GM23338 (cell line): ENCODE data around the gene ABCA7. TPM values are rescaled to one million over a fixed set of nuclear protein-coding genes. Genes with fewer than 3 reads are reported as not detected.

ENCODE experiments used
- ATAC-seq: fragments of 200-7000 bp; cut with Tn5 transposase; 3 replicates; pipeline ENCODE4 v1.9.1; 2020
- DNase-seq: peaks from one replicate; pipeline ENCODE4 v3.0.0-alpha.2; 2015; ENCODE audit warnings: low spot score
- H2AFZ ChIP-seq: fragments of 200-600 bp; sonication (generic); 2 replicates; pipeline ENCODE4 v1.8.0; 2016; ENCODE audit warnings: antibody characterized with exemption, mild to moderate bottlenecking, moderate library complexity
- H3F3A ChIP-seq: fragments of 200-600 bp; sonication (generic); replicated peaks from 2 replicates; pipeline ENCODE4 v1.8.0; 2017; ENCODE audit warnings: antibody characterized with exemption, mixed run types, low read depth
- H3K27ac ChIP-seq: fragments of 200-600 bp; sonication (generic); 2 replicates; pipeline ENCODE4 v1.6.1; 2016; ENCODE audit warnings: low read depth
- H3K27me3 ChIP-seq: fragments of 200-600 bp; sonication (generic); 2 replicates; pipeline ENCODE4 v1.8.0; 2016; ENCODE audit warnings: mild to moderate bottlenecking, mixed run types, moderate library complexity; ENCODE audit not compliant: insufficient read depth
- H3K36me3 ChIP-seq: fragments of 200-600 bp; sonication (generic); 2 replicates; pipeline ENCODE4 v1.8.0; 2016; ENCODE audit warnings: mild to moderate bottlenecking; ENCODE audit not compliant: insufficient read depth
- H3K4me1 ChIP-seq: fragments of 200-600 bp; sonication (generic); 2 replicates; pipeline ENCODE4 v1.8.0; 2016; ENCODE audit warnings: mild to moderate bottlenecking, moderate library complexity; ENCODE audit not compliant: insufficient read depth
- H3K4me2 ChIP-seq: fragments of 200-600 bp; sonication (generic); 2 replicates; pipeline ENCODE4 v1.7.1; 2017; ENCODE audit warnings: mixed run types
- H3K4me3 ChIP-seq: fragments of 200-600 bp; sonication (generic); 2 replicates; pipeline ENCODE4 v1.6.1; 2016; ENCODE audit warnings: mixed run types
- H3K79me2 ChIP-seq: fragments of 200-600 bp; sonication (generic); replicated peaks from 2 replicates; pipeline ENCODE4 v1.8.0; 2017; ENCODE audit warnings: mild to moderate bottlenecking; ENCODE audit not compliant: insufficient read depth
- H3K9me2 ChIP-seq: fragments of 200-600 bp; sonication (generic); 2 replicates; pipeline ENCODE4 v1.8.0; 2017; ENCODE audit not compliant: insufficient read depth
- H4K20me1 ChIP-seq: fragments of 200-600 bp; sonication (generic); replicated peaks from 2 replicates; pipeline ENCODE4 v1.8.0; 2017; ENCODE audit warnings: mild to moderate bottlenecking; ENCODE audit not compliant: insufficient read depth
- H3K27ac Mint-ChIP-seq: 2 replicates; pipeline ENCODE4 v1.8.0; 2020; ENCODE audit warnings: inconsistent platforms, mild to moderate bottlenecking, moderate library complexity, mixed read lengths
- H3K27me3 Mint-ChIP-seq: 3 replicates; pipeline ENCODE4 v1.8.0; 2022; ENCODE audit warnings: low read depth, mild to moderate bottlenecking, moderate library complexity, mixed read lengths, inconsistent platforms; ENCODE audit not compliant: insufficient read depth, poor library complexity
- H3K36me3 Mint-ChIP-seq: 3 replicates; pipeline ENCODE4 v1.8.0; 2021; ENCODE audit warnings: low read depth, mild to moderate bottlenecking, inconsistent platforms, moderate library complexity, mixed read lengths
- H3K4me1 Mint-ChIP-seq: 3 replicates; pipeline ENCODE4 v1.8.0; 2020; ENCODE audit warnings: mild to moderate bottlenecking, inconsistent platforms, mixed read lengths
- H3K4me3 Mint-ChIP-seq: 3 replicates; pipeline ENCODE4 v1.8.0; 2021; ENCODE audit warnings: moderate library complexity, mild to moderate bottlenecking, inconsistent platforms, mixed read lengths
- H3K9me3 Mint-ChIP-seq: 3 replicates; pipeline ENCODE4 v1.8.0; 2020; ENCODE audit warnings: moderate library complexity, mild to moderate bottlenecking, inconsistent platforms, mixed read lengths
- CTCF ChIP-seq, 2 experiments: fragments of 200-600 bp in 1 of 2; sonication (generic) in 1 of 2; conservative IDR thresholded peaks; 2 replicates each; pipeline versions ENCODE4 v1.5.1 to v1.6.1; 2016 to 2017; ENCODE audit warnings: antibody characterized with exemption in 2 of 2, low read depth in 2 of 2, mild to moderate bottlenecking in 2 of 2, moderate library complexity in 1 of 2
- EZH2 ChIP-seq: fragments of 200-600 bp; sonication (generic); IDR thresholded peaks from one replicate; pipeline ENCODE4 v1.8.0; 2017; ENCODE audit warnings: antibody characterized with exemption, mild to moderate bottlenecking, low read depth; ENCODE audit not compliant: unreplicated experiment
- POLR2AphosphoS5 ChIP-seq: IDR thresholded peaks from 2 replicates; pipeline ENCODE4 v1.6.1; 2016; ENCODE audit warnings: antibody characterized with exemption, low read depth
- ZNF114 ChIP-seq: fragments of 250-450 bp; sonication (Bioruptor Pico); IDR thresholded peaks from 2 replicates; pipeline ENCODE4 v1.5.0; 2020; ENCODE audit warnings: mild to moderate bottlenecking, moderate library complexity
- polyA plus RNA-seq: library from polyadenylated mRNA; unstranded; fragments of >200 nt; fragmentation: Nextera tagmentation; extraction: Ambion mirVana; gene quantifications from 2 replicates; pipeline ENCODE4 v1.2.1, GENCODE V29; 2016
- total RNA-seq: library from RNA; depleted of rRNA; stranded (reverse); fragments of >200 nt; shearing (Covaris generic); gene quantifications from 2 replicates; pipeline ENCODE4 v1.2.3, GENCODE V29; 2014

Gene ABCA7
- total and polyA plus RNA-seq, 2 experiments from 2014 or later = 22.2 to 27.4 TPM

GRCh38 chr19:1006711-1007398, 33.1 kb upstream of the ABCA7 start:
- no peaks in the 10 kb centered on the region for H3K4me1 ChIP-seq
- peaks cover 2% of the 10 kb centered on the region; the same call in 1 of the 2 replicates for H3K27me3 ChIP-seq
- Mint-ChIP-seq H3K27ac (no peak overlapping the region), H3K27me3 (peaks cover 27% of the 10 kb centered on the region), H3K4me3 (no peak overlapping the region), H3K36me3 (peaks cover 8% of the 10 kb centered on the region), H3K9me3 (peaks cover 5% of the 10 kb centered on the region; the same call in 1 of the 3 replicates), H3K4me1 (no peaks in the 10 kb centered on the region)
- H2AFZ ChIP-seq = no peak overlapping the region
- peaks cover 10% of the 10 kb centered on the region; the same call in 1 of the 2 replicates for H3F3A ChIP-seq
- H3K9me2 ChIP-seq = no peaks in the 10 kb centered on the region
- 0 out of 2 replicates have a peak, but pooled peaks cover 4% of the 10 kb centered on the region for H4K20me1 ChIP-seq
- H3K79me2 ChIP-seq = no peaks in the 10 kb centered on the region
- no peak overlapping the region for H3K4me3 ChIP-seq
- ATAC-seq (no peak), DNase-seq (no peak)
- TF ChIP-seq EZH2 (no peak), POLR2AphosphoS5 (no peak), ZNF114 (CRISPR knock-in tag) (no peak), CTCF (conservative IDR thresholded peaks at IDR 0.05; ENCODE audit: low read depth in 2 of 2) (peak in 1 of 2 experiments; percentile 41; a peak in 1 of 4 replicates)
- no peak overlapping the region for H3K4me2 ChIP-seq
- H3K27ac ChIP-seq = no peak overlapping the region
- no peaks in the 10 kb centered on the region for H3K36me3 ChIP-seq

DNA sequence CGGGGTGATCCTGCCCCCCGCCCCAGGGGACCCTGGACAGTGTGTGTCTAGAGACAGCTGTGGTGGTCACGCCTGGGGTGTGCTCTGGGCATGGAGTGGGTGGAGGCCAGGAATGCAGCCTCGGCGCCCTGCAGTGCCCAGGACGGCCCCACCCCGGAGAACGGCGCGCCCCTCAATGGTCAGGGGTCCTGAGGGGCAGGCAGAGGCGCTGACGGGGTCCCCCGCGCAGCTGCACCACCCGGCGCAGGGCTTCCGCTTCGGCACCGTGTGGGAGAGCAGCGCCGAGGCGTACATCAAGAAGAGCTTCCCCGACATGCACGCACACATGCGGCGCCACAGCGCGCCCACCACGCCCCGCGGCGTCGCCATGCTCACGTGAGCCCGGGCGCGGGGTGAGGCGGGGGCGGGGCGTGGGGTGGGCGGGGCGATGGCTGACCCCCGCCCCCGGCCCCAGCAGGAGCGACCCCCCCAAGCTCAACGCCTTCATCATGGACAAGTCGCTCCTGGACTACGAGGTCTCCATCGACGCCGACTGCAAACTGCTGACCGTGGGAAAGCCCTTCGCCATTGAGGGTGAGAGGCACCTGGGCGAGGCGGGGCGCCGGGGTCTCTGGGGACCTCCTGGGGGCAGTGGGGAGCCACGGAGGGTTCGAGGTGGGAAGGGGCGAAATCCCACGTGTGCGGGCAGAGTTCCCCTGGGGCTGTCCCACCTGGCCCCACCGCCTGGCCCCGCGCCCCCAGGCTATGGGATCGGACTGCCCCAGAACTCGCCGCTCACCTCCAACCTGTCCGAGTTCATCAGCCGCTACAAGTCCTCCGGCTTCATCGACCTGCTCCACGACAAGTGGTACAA, 32.3 kb upstream of the ABCA7 start:
- Mint-ChIP-seq H3K36me3 (peaks cover 8% of the 10 kb centered on the region), H3K27ac (no peak overlapping the region), H3K4me3 (no peak overlapping the region), H3K4me1 (no peaks in the 10 kb centered on the region), H3K27me3 (peaks cover 23% of the 10 kb centered on the region), H3K9me3 (peaks cover 5% of the 10 kb centered on the region; the same call in 1 of the 3 replicates)
- Histone ChIP-seq H3K27ac (no peak overlapping the region), H3K36me3 (no peaks in the 10 kb centered on the region), H3K79me2 (no peaks in the 10 kb centered on the region), H3F3A (peaks cover 10% of the 10 kb centered on the region; the same call in 1 of the 2 replicates), H2AFZ (no peak overlapping the region), H3K4me1 (no peaks in the 10 kb centered on the region), H4K20me1 (0 out of 2 replicates have a peak, but pooled peaks cover 9% of the 10 kb centered on the region), H3K4me2 (no peak overlapping the region), H3K27me3 (no peaks in the 10 kb centered on the region), H3K4me3 (no peak overlapping the region), H3K9me2 (no peaks in the 10 kb centered on the region)
- DNase-seq (no peak), ATAC-seq (no peak)
- TF ChIP-seq ZNF114 (CRISPR knock-in tag) (no peak), CTCF (conservative IDR thresholded peaks at IDR 0.05; ENCODE audit: low read depth in 2 of 2) (peak in 1 of 2 experiments; percentile 12; a peak in 1 of 4 replicates)
